H1 (cell line): Measurements from ENCODE around the gene RPL38. TPM values are rescaled to one million over a fixed set of nuclear protein-coding genes. Genes with fewer than 3 reads are reported as not detected.

ENCODE experiments used
- CTCF ChIA-PET: fragments of 300-600 bp; sonication (Branson Sonifier 250); formaldehyde crosslinking; loops from one replicate; lab custom pipeline; 2021; ENCODE audit not compliant: partially characterized antibody; lab: Charles Lee
- POLR2A ChIA-PET: fragments of 300-600 bp; sonication (Branson Sonifier 250); formaldehyde crosslinking; loops from one replicate; lab custom pipeline; 2021; ENCODE audit warnings: inconsistent platforms; ENCODE audit not compliant: partially characterized antibody; lab: Charles Lee
- DNase-seq, 2 experiments: peaks; one replicate each; pipeline versions ENCODE4 v3.0.0 to v3.0.0-alpha.2; 2010 to 2022; ENCODE audit warnings: low spot score in 2 of 2, low read depth in 1 of 2, mixed read lengths in 1 of 2
- FAIRE-seq: peaks from 2 replicates; lab custom pipeline; 2011; peaks lifted over from hg19 to GRCh38; lab: Jason Lieb, UNC
- H2AFZ ChIP-seq: 2 replicates; pipeline ENCODE4 v1.8.1; 2012; ENCODE audit warnings: low read length, inconsistent platforms
- H2AK5ac ChIP-seq: 2 replicates; pipeline ENCODE4 v1.6.1; 2013; ENCODE audit warnings: low read depth, low read length
- H2BK120ac ChIP-seq: replicated peaks from 2 replicates; pipeline ENCODE3; 2013; ENCODE audit warnings: low read depth, low read length, inconsistent platforms
- H2BK12ac ChIP-seq: 2 replicates; pipeline ENCODE4 v1.6.1; 2013; ENCODE audit warnings: low read depth, low read length
- H2BK15ac ChIP-seq: 2 replicates; pipeline ENCODE4 v1.6.1; 2013; ENCODE audit warnings: low read length
- H2BK20ac ChIP-seq: 2 replicates; pipeline ENCODE4 v1.6.1; 2013; ENCODE audit warnings: low read length
- H2BK5ac ChIP-seq: 2 replicates; pipeline ENCODE4 v1.6.1; 2013; ENCODE audit warnings: low read depth, low read length
- H3K14ac ChIP-seq: 2 replicates; pipeline ENCODE4 v1.6.1; 2013; ENCODE audit warnings: inconsistent platforms; ENCODE audit not compliant: insufficient read length
- H3K18ac ChIP-seq: 2 replicates; pipeline ENCODE4 v1.6.1; 2013; ENCODE audit warnings: low read length; ENCODE audit errors: extremely low read depth
- H3K23ac ChIP-seq: 2 replicates; pipeline ENCODE4 v1.6.1; 2013; ENCODE audit warnings: inconsistent platforms; ENCODE audit not compliant: insufficient read length
- H3K23me2 ChIP-seq: 2 replicates; pipeline ENCODE4 v1.6.1; 2013; ENCODE audit warnings: low read depth, low read length
- H3K27ac ChIP-seq: 2 replicates; pipeline ENCODE4 v1.6.1; 2011; ENCODE audit warnings: low read depth, low read length, inconsistent platforms
- H3K27me3 ChIP-seq, 4 experiments: replicated peaks in 1 of 4; 1 replicate in 1 of 4; 2 replicates in 3 of 4; pipeline versions ENCODE4 v1.6.1 to v1.8.1; 2011 to 2013; ENCODE audit warnings: low read length in 3 of 4, mild to moderate bottlenecking in 3 of 4, inconsistent platforms in 2 of 4, mixed read lengths in 2 of 4, moderate library complexity in 1 of 4; ENCODE audit not compliant: control insufficient read depth in 3 of 4, insufficient read depth in 3 of 4; ENCODE audit errors: extremely low read depth in 1 of 4
- H3K36me3 ChIP-seq, 4 experiments: 2 replicates each; pipeline versions ENCODE4 v1.6.1 to v1.8.1; 2011 to 2013; ENCODE audit warnings: mild to moderate bottlenecking in 4 of 4, low read length in 3 of 4, moderate library complexity in 2 of 4, control low read depth in 1 of 4, inconsistent platforms in 1 of 4; ENCODE audit not compliant: insufficient read depth in 4 of 4, control insufficient read depth in 2 of 4
- H3K4ac ChIP-seq: replicated peaks from 2 replicates; pipeline ENCODE3; 2013; ENCODE audit warnings: low read length, low read depth, mixed read lengths, inconsistent platforms; ENCODE audit not compliant: insufficient read length
- H3K4me1 ChIP-seq, 4 experiments: replicated peaks in 1 of 4; 1 replicate in 1 of 4; 2 replicates in 3 of 4; pipeline versions ENCODE4 v1.6.1 to v1.8.1; 2011 to 2013; ENCODE audit warnings: low read length in 3 of 4, inconsistent platforms in 2 of 4, mixed read lengths in 1 of 4; ENCODE audit not compliant: insufficient read depth in 4 of 4, control insufficient read depth in 3 of 4
- H3K4me2 ChIP-seq, 2 experiments: 2 replicates each; pipeline versions ENCODE4 v1.6.1 to v1.8.1; 2011 to 2013; ENCODE audit warnings: low read depth in 2 of 2, low read length in 2 of 2, control low read depth in 1 of 2, inconsistent platforms in 1 of 2, mild to moderate bottlenecking in 1 of 2; ENCODE audit not compliant: insufficient read depth in 1 of 2
- H3K4me3 ChIP-seq, 4 experiments: fragments of 200-600, 300-600 bp in 1 of 4; sonication (generic), shearing (Covaris generic), sonication (Bioruptor Twin) in 1 of 4; 2 replicates each; pipeline versions ENCODE4 v1.5.1 to v1.8.1; 2011 to 2016; ENCODE audit warnings: low read length in 4 of 4, low read depth in 3 of 4, control low read depth in 2 of 4, inconsistent platforms in 2 of 4, mild to moderate bottlenecking in 2 of 4, mixed read lengths in 1 of 4, moderate library complexity in 1 of 4; ENCODE audit not compliant: insufficient read depth in 2 of 4; ENCODE audit errors: extremely low read depth in 1 of 4
- H3K56ac ChIP-seq: replicated peaks from 2 replicates; pipeline ENCODE3; 2013; ENCODE audit warnings: low read depth, mild to moderate bottlenecking, mixed read lengths, low read length, inconsistent platforms; ENCODE audit not compliant: insufficient read length
- H3K79me1 ChIP-seq: 2 replicates; pipeline ENCODE4 v1.6.1; 2013; ENCODE audit warnings: low read depth, low read length, control low read depth
- H3K79me2 ChIP-seq, 2 experiments: 2 replicates each; pipeline versions ENCODE4 v1.6.1 to v1.8.1; 2012 to 2013; ENCODE audit warnings: low read length in 2 of 2, mild to moderate bottlenecking in 2 of 2, inconsistent platforms in 1 of 2; ENCODE audit not compliant: insufficient read depth in 2 of 2, control insufficient read depth in 1 of 2
- H3K9ac ChIP-seq, 4 experiments: replicated peaks in 1 of 4; 1 replicate in 1 of 4; 2 replicates in 3 of 4; pipeline versions ENCODE4 v1.6.1 to v1.8.1; 2011 to 2013; ENCODE audit warnings: low read depth in 3 of 4, low read length in 3 of 4, control low read depth in 2 of 4, mild to moderate bottlenecking in 2 of 4, moderate library complexity in 2 of 4, inconsistent platforms in 1 of 4; ENCODE audit errors: extremely low read depth in 1 of 4
- H3K9me3 ChIP-seq, 2 experiments: 2 replicates each; pipeline versions ENCODE4 v1.6.1 to v1.8.1; 2012 to 2013; ENCODE audit warnings: mild to moderate bottlenecking in 2 of 2, moderate library complexity in 2 of 2, control low read depth in 1 of 2, inconsistent platforms in 1 of 2, low read depth in 1 of 2, low read length in 1 of 2, mixed read lengths in 1 of 2; ENCODE audit not compliant: insufficient read depth in 2 of 2
- H4K20me1 ChIP-seq, 2 experiments: replicated peaks in 1 of 2; 2 replicates each; pipeline versions ENCODE3 to v1.8.1; 2011 to 2013; ENCODE audit warnings: inconsistent platforms in 2 of 2, low read length in 2 of 2, mild to moderate bottlenecking in 1 of 2; ENCODE audit not compliant: insufficient read depth in 2 of 2, control insufficient read depth in 1 of 2
- H4K5ac ChIP-seq: 2 replicates; pipeline ENCODE4 v1.6.1; 2013; ENCODE audit warnings: low read length, low read depth, mixed read lengths, inconsistent platforms; ENCODE audit not compliant: insufficient read length
- H4K8ac ChIP-seq: 2 replicates; pipeline ENCODE4 v1.8.0; 2013; ENCODE audit warnings: mild to moderate bottlenecking, moderate library complexity, low read length, inconsistent platforms; ENCODE audit not compliant: insufficient read depth; ENCODE audit errors: extremely low read depth
- H4K91ac ChIP-seq: replicated peaks from 2 replicates; pipeline ENCODE3; 2013; ENCODE audit warnings: low read length, mixed read lengths, inconsistent platforms; ENCODE audit not compliant: insufficient read length
- CHD1 ChIP-seq: IDR thresholded peaks from 2 replicates; pipeline ENCODE4 v1.6.1; 2012; ENCODE audit warnings: low read depth, low read length, improper control_type of control experiment
- CTBP2 ChIP-seq: IDR thresholded peaks from 2 replicates; pipeline ENCODE4 v1.7.0; 2011; ENCODE audit warnings: borderline replicate concordance, mild to moderate bottlenecking, moderate library complexity, mixed read lengths, low read length; ENCODE audit not compliant: insufficient read depth, insufficient read length
- POLR2A ChIP-seq, 2 experiments: IDR thresholded peaks; 1 replicate in 1 of 2; 2 replicates in 1 of 2; pipeline ENCODE4 v1.6.1; 2011; ENCODE audit warnings: low read depth in 2 of 2, low read length in 2 of 2, mild to moderate bottlenecking in 2 of 2; ENCODE audit errors: control extremely low read depth in 1 of 2
- SP4 ChIP-seq: IDR thresholded peaks from 2 replicates; pipeline ENCODE4 v1.6.1; 2012; ENCODE audit warnings: low read length, inconsistent platforms
- YY1 ChIP-seq: IDR thresholded peaks from 2 replicates; pipeline ENCODE4 v1.6.1; 2011; ENCODE audit warnings: low read depth, mild to moderate bottlenecking, low read length
- WGBS, 2 experiments: shearing (Covaris generic) in 1 of 2; methylation state at CpG; one replicate each; pipeline versions ENCODE4 v1.1.6 to v1.1.7; 2013 to 2015; ENCODE audit warnings: low lambda C conversion rate in 2 of 2, mixed read lengths in 2 of 2, inconsistent platforms in 1 of 2, low coverage in 1 of 2, missing lambda C conversion rate in 1 of 2; ENCODE audit not compliant: insufficient replicate concordance in 2 of 2, insufficient coverage in 1 of 2, insufficient read length in 1 of 2; ENCODE audit errors: extremely low coverage in 1 of 2, missing lambda C conversion rate in 1 of 2; 5-methylcytosine and 5-hydroxymethylcytosine counted together
- polyA plus RNA-seq, 7 experiments: library from polyadenylated mRNA; depleted of rRNA in 3 of 7; stranded (reverse) in 5 of 7; unstranded in 2 of 7; fragments of >200 nt in 5 of 7; fragments of 200-250 nt in 2 of 7; gene quantifications; 1 replicate in 5 of 7; 2 replicates in 1 of 7; 4 replicates in 1 of 7; pipeline versions ENCODE4 v1.2.1 to v1.2.3, GENCODE V29; 2011 to 2013; ENCODE audit warnings: missing spikeins in 2 of 7, mixed read lengths in 2 of 7
- total RNA-seq: library from RNA; stranded (reverse); fragmentation: NEBNext Ultra II Directional; extraction: Animal tissue kit (Norgen Biotek cat#: 25700); gene quantifications from 2 replicates; pipeline ENCODE4 v1.2.1, GENCODE V29; 2021

The RPL38 gene
- total and polyA plus RNA-seq, 2 of the 8 experiments (the other 6 are each of a cell fraction or from before 2014, with no cell fraction given): 412 to 1,195 TPM

DNA sequence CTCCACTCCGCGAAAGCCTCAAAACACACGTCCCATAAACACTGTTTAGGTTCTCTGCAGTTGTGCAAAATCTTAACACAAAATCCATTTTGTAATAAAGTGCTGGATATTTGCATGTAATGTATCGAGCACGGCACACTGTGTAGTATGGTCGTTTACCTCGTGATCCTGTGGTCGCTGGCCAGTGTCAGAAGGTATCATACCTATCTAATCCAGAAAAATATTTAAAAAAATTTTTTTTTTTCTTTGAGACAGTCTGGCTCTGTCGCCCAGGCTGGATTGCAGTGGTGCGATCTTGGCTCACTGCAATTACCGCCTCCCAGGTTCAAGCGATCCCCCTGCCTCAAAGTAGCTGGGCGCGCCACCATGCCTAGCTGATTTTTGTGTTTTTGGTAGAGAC is 996 bp downstream of the RPL38 start:
- WGBS, 2 experiments: 46% methylated on average over 14 of the region's 14 CpGs; no CpG with 5 or more reads in 1 of the 2 experiments
- Histone ChIP-seq H3K79me2 (peaks cover 24 to 49% of the 10 kb centered on the region in 2 experiments), H3K27ac (peak overlapping the region; percentile 92), H3K18ac (no peak overlapping the region), H2BK20ac (no peak overlapping the region), H3K9me3 (no peaks in the 10 kb centered on the region), H3K4me3 (peak overlapping the region; percentile 70 to 99 (median 96)), H3K36me3 (peaks cover 38 to 53% (median 44%) of the 10 kb centered on the region in 4 experiments), H4K91ac (no peak overlapping the region), H4K8ac (no peak overlapping the region), H3K27me3 (peaks cover 0 to 13% (median 8%) of the 10 kb centered on the region in 4 experiments; a peak in 4 of 7 replicates), H3K23me2 (peaks cover 5% of the 10 kb centered on the region; the same call in 1 of the 2 replicates), H3K9ac (peak overlapping the region; percentile 93 to 98 (median 97)), H3K4me2 (peak overlapping the region; percentile 82 to 93), H3K4me1 (peaks cover 7 to 24% (median 11%) of the 10 kb centered on the region in 4 experiments), H2BK5ac (peak overlapping the region; percentile 90; the same call in 1 of the 2 replicates), H2BK12ac (no peak overlapping the region), H4K20me1 (peaks cover 33 to 39% of the 10 kb centered on the region in 2 experiments), H2AK5ac (peak overlapping the region; percentile 84; the same call in 1 of the 2 replicates), H3K79me1 (peaks cover 2% of the 10 kb centered on the region; the same call in 1 of the 2 replicates), H2AFZ (no peak overlapping the region), H3K23ac (no peak overlapping the region), H4K5ac (no peak overlapping the region), H2BK15ac (no peak overlapping the region), H2BK120ac (no peak overlapping the region), H3K14ac (no peak overlapping the region), H3K4ac (no peak overlapping the region), H3K56ac (peak overlapping the region; percentile 84)
- TF ChIP-seq CHD1 (peak; percentile 41; the same call in 1 of the 2 replicates), CTBP2 (no peak), POLR2A (IDR thresholded peaks at IDR 0.05; ENCODE audit: control extremely low read depth in 1 of 2, low read depth in 2 of 2, low read length in 2 of 2) (peak in 1 of 2 experiments; percentile 4), SP4 (0 out of 2 replicates have a peak, but pooled peaks have one; percentile 8), YY1 (no peak)
- DNase-seq (no peak), FAIRE-seq (no peak)
- ChIA-PET CTCF (interaction anchor here (0.7 to 1.5 kb wide), 8 partner anchors 13 to 564 kb away, joined by 3 to 4 read pairs (median 4); no protein-coding TSS in a partner anchor), POLR2A (interaction anchor here (0.6 to 4.9 kb wide), 42 partner anchors 10 to 1066 kb away, joined by 3 to 65 read pairs (median 4); partner anchors contain the start of genes BTBD17, MIF4GD and TTYH2)
